GM21786 (cell line): Measurements from ENCODE around the gene NT5C.

Experiments used
- ATAC-seq: cut with Tn5 transposase; IDR thresholded peaks from one replicate; pipeline ENCODE4 v1.9.1; 2021; ENCODE audit not compliant: unreplicated experiment

NT5C gene

GRCh38 chr17:75124041-75124818 is 7.3 kb downstream of the NT5C start:
- ATAC-seq = no peak

DNA sequence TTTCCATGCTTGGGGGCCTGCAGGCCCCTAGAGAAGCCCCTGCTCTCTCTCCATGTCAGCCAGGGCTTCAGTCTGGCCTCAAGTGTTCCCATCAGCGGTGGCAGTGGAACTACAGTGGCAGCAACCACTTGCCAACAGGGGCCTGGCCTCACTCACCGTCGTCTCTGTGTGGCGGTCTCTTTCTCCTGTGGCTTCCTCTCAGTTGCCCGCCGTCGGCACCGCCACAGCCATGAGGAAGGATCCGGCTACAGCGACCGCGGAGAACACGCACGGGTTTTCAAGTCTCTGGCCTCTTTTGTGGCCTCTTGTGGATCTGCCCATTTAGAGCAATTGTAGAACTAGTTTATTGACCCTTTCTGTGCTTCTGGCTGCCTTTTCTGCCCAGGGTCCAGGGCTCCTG is 13.2 kb downstream of the NT5C start:
- no peak for ATAC-seq

DNA sequence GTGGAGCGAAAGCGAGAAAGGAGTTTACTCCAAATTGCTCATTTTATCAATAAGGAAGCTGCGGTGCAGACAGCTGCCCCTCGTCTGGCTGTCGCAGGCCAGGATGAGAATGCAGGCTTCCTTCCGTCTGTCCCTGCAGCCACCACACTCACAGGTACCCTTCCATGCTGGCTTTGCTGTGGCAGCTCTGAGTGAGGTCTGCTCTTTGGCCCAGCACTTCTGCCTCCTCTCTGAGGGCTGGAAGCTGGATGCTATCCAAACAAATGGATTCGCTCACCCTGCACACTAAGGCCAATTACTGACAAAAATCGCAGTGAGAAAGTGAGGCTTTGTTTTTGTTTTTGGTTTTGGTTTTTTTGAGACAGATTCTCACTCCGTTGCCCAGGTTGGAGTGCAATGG is 14.8 kb downstream of the NT5C start:
- ATAC-seq = no peak

GRCh38 chr17:75115555-75115954 is 16.0 kb downstream of the NT5C start:
- ATAC-seq = no peak

GRCh38 chr17:75114552-75115314 is 16.8 kb downstream of the NT5C start:
- no peak for ATAC-seq

- peak; percentile 47 for ATAC-seq
Measured at GRCh38 chr17:75113798-75114551, 17.6 kb downstream of the NT5C start.

GRCh38 chr17:75111777-75112335 is 19.7 kb downstream of the NT5C start:
- ATAC-seq = no peak

DNA sequence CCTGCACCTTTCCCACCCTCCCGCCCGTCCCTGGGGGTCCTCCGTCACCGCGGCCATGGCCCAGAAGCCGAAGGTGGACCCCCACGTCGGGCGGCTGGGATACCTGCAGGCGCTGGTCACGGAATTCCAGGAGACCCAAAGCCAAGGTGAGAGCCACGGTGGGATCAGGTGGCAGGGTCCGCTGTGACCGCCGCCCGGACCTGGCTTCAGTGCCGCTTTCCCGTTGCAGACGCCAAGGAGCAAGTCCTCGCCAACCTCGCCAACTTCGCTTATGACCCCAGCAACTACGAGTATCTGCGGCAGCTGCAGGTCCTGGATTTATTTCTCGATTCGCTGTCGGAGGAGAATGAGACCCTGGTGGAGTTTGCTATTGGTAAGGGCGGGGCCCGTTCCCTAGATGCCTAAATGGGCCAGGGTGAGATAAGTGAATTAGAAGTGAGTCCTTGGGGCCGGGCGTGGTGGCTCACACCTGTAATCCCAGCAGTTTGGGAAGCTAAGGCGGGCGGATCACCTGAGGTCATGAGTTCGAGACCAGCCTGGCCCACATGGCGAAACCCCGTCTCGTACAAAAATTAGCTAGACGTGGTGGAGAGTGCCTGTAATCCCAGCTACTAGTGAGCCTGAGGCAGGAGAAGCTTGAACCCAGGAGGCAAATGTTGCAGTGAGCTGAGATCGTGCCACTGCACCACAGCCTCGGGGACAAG is 21.2 kb downstream of the NT5C start:
- ATAC-seq = no peak

DNA sequence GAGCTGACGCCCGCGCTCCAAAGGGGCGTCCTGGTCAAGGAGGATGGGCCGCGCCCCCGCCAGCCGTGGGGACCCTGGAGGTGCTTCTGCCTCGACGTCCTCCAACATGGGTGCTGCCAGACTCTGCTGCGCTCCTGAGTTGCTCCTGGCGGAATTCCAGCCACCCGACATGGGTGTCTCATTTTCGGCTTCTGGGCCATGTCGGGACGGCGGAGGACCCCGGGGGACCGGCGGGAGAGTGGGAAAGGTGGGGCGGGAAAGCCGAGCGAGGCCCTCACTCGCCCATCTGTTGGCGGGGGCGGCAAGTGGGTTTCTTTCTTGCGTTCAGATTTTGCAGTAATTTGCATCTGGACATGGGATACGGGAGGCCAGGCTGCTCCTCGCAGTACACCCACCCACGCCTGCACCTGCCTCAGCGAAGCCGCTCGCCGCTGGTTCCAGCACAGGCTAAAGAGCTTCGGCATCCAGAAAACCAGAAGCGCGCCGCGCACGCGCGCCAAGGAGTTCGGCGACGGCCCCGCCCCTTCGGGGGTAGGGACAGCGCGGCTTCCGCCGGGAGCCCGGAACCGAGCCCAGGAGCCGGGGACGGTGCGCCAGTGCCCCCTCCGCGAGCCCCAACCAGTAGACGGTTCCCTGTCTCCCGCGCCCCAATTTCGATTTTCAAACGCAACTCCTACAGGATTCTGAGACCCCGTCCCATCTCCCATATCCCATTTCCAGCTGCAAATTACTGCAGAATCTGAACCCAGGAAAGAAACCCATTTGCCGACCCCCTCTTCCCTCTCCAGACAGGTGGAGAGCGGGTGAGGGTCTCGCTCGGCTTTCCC is 21.9 kb downstream of the NT5C start, which contains the start of gene ARMC7:
TSS of gene ARMC7 (plus strand) at position 563 of the 827 bp plus-strand sequence. CDS start 320 bp downstream, outside the sequence.
- peak; percentile 52 for ATAC-seq

DNA sequence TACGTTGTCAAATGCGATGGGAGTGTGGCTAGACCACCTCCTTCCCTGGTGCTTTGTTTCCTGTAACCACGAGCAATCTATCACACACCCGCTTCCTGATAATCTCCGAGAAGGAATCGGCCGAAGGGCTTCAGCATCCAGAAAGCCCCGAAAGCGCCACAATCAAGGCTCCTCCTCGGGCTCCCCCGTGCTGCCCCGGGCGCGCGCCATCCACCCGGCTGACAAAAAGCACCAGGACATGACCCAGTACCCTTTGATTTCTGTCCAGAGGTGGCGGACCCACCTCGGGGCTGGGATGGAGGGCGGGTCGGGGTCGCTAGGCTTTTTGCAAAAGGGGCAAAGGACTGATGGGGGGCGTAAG is 22.5 kb downstream of the NT5C start:
- ATAC-seq = no peak

DNA sequence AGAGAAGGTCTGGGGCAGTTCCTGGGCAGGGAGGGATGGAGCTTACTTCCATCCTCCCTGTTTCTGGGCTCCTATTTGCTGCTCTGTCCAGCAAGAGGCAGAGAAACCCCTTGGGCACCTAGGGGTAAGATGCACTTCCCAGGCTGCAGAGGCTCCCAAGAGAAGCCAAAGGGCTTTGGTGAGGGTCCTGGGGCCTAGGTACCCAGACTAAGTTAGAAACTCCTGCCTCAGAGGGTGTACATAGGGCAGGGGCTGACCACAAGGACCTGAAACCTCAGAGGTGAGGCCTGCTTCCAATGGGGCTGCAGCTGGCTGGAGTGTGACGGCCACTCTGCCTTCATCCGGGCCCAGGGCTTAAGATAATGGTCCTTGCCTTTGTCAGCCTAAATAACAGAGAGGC is 23.3 kb downstream of the NT5C start:
- ATAC-seq = no peak

DNA sequence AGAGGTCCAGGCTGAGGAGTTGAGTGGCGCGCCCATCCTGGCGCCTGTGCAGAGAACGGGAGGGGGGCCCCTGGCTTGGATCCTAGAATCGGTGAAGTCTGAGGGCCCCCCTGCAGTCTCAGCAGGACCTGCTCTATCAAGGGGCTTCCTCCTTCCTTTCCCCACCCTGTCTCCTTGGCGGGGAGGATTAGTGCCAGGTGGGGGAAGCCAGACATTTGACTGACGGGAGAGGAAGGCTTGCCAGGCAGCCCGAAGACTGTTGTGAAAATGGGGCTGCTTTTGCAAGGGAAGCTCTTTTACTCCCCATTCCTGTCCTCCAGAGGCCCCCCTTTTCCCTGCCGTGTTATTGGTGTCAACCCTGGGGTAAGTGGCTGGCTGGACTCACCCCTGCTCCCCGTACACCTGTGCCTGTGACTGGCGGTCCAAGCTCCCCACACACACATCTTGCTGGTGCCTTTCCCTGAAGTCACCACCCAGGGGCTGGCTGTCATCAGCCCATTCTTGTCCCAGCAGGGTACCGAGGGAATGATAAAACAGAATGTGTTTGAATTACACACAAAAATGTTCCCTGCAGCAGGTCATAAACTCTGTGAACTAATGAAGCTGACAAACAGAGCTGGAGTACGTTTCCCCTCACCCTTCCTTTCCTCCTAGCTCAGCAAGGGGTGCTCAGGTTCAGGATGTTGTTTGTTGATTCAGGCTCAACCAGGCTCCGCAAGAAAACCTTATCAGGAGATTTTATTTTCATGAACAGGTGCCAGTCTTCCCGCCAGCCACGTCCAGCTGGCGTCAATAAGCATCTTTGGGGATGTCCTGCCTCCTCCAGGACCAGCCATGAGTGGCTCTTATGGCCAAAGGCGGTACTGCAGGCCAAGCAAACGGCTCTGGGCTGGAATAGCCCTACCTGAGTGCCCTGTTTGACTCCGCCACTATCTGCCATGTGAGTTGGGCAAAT is 26.1 kb downstream of the NT5C start:
- ATAC-seq = no peak

GRCh38 chr17:75103601-75104554 is 27.7 kb downstream of the NT5C start:
- ATAC-seq = no peak

DNA sequence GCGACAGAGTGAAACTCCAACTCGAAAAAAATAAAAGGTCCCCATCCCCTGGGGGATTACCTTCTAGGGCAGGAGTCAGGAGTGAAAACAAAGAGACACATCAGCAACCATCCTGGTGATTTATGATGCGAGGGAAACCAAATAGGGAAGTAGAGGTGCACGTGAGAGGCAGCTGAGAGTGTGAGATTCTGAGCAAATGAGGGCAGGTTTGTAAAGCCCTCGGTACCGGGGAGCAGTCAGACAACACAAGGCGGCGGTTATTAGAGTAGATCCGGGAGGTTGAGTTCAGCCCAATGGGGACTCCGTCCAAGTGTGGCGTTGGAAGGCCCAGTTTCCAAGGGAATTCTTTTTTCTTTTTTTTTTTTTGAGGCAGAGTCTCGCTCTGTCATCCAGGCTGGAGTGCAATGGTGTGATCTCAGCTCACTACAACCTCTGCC is 29.1 kb downstream of the NT5C start:
- no peak for ATAC-seq

- no peak for ATAC-seq
Measured at GRCh38 chr17:75099881-75100595, 31.5 kb downstream of the NT5C start.

DNA sequence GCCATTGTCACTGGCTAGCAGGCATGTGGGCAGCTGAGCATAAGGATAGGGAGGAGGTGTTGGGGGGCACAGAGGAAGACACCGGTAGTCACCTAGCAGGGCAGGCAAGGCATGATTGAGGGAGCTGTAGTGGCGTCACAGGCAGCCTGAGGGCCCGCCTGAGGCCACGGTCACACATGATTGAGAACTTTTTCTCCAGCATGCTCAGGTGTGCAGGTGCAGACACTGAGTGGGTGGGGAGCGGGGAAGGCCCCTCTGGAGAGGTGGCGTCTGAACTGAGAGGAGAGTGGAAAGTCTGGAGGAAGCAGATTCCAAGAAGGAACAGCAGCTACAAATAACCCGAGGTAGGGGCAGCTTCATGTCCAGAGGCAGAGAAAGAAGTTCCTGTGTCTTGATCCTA is 32.7 kb downstream of the NT5C start:
- no peak for ATAC-seq

GRCh38 chr17:75097865-75098264 is 33.7 kb downstream of the NT5C start:
- no peak for ATAC-seq
